ENCODE data around the gene VMP1. TPM values are rescaled to one million over a fixed set of nuclear protein-coding genes. Genes with fewer than 3 reads are reported as not detected.

Gene VMP1
- total and polyA plus RNA-seq, 2 of the 13 experiments (the other 11 are each of a cell fraction or from before 2014, with no cell fraction given), result 186 to 271 TPM

DNA sequence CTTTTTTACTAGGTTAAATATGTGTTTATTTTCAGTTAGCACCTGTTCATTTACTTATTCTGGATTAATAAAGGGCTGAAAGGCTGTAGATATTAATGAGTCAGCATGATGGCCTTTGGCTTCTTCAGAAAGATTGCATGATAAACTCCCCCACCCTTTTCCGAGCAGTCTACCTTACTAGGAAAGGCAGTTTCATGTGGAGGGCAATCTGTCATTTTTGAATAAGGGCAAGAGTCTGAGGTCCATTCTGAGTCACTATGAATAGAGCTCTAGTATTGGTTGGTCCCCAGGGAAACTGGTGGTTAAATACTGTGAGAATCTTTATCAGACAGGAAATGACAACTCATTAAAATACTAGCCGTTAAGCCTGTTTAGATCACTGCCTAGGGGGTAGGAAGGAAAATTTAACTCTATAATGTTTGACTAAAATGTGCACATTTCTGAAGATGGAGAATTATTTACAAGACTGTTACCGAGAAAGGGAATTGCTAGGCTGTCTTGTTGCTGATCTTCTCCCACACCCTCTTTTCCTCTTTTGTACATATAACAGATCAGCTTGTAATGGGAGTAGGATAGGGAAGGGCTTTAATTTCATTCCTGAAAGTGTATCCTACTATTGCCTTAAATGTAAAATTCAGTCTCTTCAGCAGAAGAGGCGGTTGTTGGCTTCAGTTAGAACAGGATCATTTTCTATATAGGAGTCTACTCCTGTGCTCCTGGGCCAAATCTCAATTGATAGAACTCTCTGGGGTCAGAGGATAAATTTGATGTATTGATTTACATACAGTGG, 122.0 kb downstream of the VMP1 start (continued):
- no peak for TF ChIP-seq ZNF121 (CRISPR knock-in tag; IDR thresholded peaks at IDR 0.05)
- TF ChIP-seq, protein P1, sequence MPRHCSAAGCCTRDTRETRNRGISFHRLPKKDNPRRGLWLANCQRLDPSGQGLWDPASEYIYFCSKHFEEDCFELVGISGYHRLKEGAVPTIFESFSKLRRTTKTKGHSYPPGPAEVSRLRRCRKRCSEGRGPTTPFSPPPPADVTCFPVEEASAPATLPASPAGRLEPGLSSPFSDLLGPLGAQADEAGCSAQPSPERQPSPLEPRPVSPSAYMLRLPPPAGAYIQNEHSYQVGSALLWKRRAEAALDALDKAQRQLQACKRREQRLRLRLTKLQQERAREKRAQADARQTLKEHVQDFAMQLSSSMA (CRISPR knock-in tag; IDR thresholded peaks at IDR 0.05), result no peak
- TF ChIP-seq IRX3 (CRISPR knock-in tag; IDR thresholded peaks at IDR 0.05; ENCODE audit: borderline replicate concordance, low read depth), result no peak
- TF ChIP-seq GATAD2A (CRISPR knock-in tag; IDR thresholded peaks at IDR 0.05), result peak; percentile 82
- TF ChIP-seq ZNF776 (CRISPR knock-in tag; IDR thresholded peaks at IDR 0.05), result no peak
- peak; percentile 55; the same call in 1 of the 2 replicates for TF ChIP-seq RBFOX2 (IDR thresholded peaks at IDR 0.05; ENCODE audit: low read depth, low read length)
- no peak for TF ChIP-seq ZNF747 (CRISPR knock-in tag; IDR thresholded peaks at IDR 0.05; ENCODE audit: borderline replicate concordance)
- no peak for TF ChIP-seq MAFG (CRISPR knock-in tag; IDR thresholded peaks at IDR 0.05)
- TF ChIP-seq, protein P2, sequence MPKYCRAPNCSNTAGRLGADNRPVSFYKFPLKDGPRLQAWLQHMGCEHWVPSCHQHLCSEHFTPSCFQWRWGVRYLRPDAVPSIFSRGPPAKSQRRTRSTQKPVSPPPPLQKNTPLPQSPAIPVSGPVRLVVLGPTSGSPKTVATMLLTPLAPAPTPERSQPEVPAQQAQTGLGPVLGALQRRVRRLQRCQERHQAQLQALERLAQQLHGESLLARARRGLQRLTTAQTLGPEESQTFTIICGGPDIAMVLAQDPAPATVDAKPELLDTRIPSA (CRISPR knock-in tag; IDR thresholded peaks at IDR 0.05; ENCODE audit: borderline replicate concordance), result no peak
- TF ChIP-seq, protein P3, sequence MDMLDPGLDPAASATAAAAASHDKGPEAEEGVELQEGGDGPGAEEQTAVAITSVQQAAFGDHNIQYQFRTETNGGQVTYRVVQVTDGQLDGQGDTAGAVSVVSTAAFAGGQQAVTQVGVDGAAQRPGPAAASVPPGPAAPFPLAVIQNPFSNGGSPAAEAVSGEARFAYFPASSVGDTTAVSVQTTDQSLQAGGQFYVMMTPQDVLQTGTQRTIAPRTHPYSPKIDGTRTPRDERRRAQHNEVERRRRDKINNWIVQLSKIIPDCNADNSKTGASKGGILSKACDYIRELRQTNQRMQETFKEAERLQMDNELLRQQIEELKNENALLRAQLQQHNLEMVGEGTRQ (IDR thresholded peaks at IDR 0.05; ENCODE audit: low read depth, low read length), result no peak
- TF ChIP-seq, protein P3 (CRISPR knock-in tag; IDR thresholded peaks at IDR 0.05; ENCODE audit: borderline replicate concordance), result no peak
- no peak for TF ChIP-seq ZNF850 (CRISPR knock-in tag; conservative IDR thresholded peaks at IDR 0.05)
- TF ChIP-seq SRSF1 (optimal IDR thresholded peaks at IDR 0.05; ENCODE audit: low read depth, low read length), result no peak
- no peak for TF ChIP-seq ZNF138 (CRISPR knock-in tag; IDR thresholded peaks at IDR 0.05; ENCODE audit: low read depth)
- peak; percentile 22; the same call in 1 of the 2 replicates for TF ChIP-seq FOXA3 (CRISPR knock-in tag; IDR thresholded peaks at IDR 0.05)
- TF ChIP-seq ZMAT3 (CRISPR knock-in tag; conservative IDR thresholded peaks at IDR 0.05), result no peak
- no peak for TF ChIP-seq DR1 (CRISPR knock-in tag; IDR thresholded peaks at IDR 0.05)
- TF ChIP-seq, protein P4, sequence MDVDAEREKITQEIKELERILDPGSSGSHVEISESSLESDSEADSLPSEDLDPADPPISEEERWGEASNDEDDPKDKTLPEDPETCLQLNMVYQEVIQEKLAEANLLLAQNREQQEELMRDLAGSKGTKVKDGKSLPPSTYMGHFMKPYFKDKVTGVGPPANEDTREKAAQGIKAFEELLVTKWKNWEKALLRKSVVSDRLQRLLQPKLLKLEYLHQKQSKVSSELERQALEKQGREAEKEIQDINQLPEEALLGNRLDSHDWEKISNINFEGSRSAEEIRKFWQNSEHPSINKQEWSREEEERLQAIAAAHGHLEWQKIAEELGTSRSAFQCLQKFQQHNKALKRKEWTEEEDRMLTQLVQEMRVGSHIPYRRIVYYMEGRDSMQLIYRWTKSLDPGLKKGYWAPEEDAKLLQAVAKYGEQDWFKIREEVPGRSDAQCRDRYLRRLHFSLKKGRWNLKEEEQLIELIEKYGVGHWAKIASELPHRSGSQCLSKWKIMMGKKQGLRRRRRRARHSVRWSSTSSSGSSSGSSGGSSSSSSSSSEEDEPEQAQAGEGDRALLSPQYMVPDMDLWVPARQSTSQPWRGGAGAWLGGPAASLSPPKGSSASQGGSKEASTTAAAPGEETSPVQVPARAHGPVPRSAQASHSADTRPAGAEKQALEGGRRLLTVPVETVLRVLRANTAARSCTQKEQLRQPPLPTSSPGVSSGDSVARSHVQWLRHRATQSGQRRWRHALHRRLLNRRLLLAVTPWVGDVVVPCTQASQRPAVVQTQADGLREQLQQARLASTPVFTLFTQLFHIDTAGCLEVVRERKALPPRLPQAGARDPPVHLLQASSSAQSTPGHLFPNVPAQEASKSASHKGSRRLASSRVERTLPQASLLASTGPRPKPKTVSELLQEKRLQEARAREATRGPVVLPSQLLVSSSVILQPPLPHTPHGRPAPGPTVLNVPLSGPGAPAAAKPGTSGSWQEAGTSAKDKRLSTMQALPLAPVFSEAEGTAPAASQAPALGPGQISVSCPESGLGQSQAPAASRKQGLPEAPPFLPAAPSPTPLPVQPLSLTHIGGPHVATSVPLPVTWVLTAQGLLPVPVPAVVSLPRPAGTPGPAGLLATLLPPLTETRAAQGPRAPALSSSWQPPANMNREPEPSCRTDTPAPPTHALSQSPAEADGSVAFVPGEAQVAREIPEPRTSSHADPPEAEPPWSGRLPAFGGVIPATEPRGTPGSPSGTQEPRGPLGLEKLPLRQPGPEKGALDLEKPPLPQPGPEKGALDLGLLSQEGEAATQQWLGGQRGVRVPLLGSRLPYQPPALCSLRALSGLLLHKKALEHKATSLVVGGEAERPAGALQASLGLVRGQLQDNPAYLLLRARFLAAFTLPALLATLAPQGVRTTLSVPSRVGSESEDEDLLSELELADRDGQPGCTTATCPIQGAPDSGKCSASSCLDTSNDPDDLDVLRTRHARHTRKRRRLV (CRISPR knock-in tag; IDR thresholded peaks at IDR 0.05), result no peak
- TF ChIP-seq, protein P5, sequence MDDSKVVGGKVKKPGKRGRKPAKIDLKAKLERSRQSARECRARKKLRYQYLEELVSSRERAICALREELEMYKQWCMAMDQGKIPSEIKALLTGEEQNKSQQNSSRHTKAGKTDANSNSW (CRISPR knock-in tag; IDR thresholded peaks at IDR 0.05; ENCODE audit: borderline replicate concordance), result no peak
- no peak for TF ChIP-seq ZZZ3 (CRISPR knock-in tag; IDR thresholded peaks at IDR 0.05; ENCODE audit: borderline replicate concordance)
- no peak for TF ChIP-seq ZNF879 (CRISPR knock-in tag; IDR thresholded peaks at IDR 0.05)
- TF ChIP-seq ZFP41 (CRISPR knock-in tag; IDR thresholded peaks at IDR 0.05; ENCODE audit: borderline replicate concordance), result no peak
